AG09309 (cell line): ENCODE results near the gene MGAT4C.
A peak's percentile ranks its signal among the peaks of the same experiment; 100 is the strongest.
"Not testable (repeated sequence)": the region's sequence is repeated elsewhere in the genome, so short reads cannot be mapped to it uniquely, and the experiment has no call there.

Source experiments
- DNase-seq: peaks from one replicate; pipeline ENCODE4 v3.0.0-alpha.2; 2010; ENCODE audit warnings: low read depth
- H3K4me3 ChIP-seq: 2 replicates; pipeline ENCODE4 v1.5.1; 2011; ENCODE audit warnings: mild to moderate bottlenecking, low read depth, low read length, moderate library complexity; ENCODE audit not compliant: control insufficient read depth
- CTCF ChIP-seq: IDR thresholded peaks from 2 replicates; pipeline ENCODE4 v1.5.1; 2011; ENCODE audit warnings: mild to moderate bottlenecking, low read depth, low read length, inconsistent platforms; ENCODE audit not compliant: insufficient read depth, control insufficient read depth; ENCODE audit errors: missing control alignments

MGAT4C gene

GRCh38 chr12:86137936-86138335 is 118.3 kb downstream of the MGAT4C start:
- H3K4me3 ChIP-seq, result no peak overlapping the region
- DNase-seq, result peak; percentile 4
- no peak for TF ChIP-seq CTCF

- no peak overlapping the region for H3K4me3 ChIP-seq
- TF ChIP-seq CTCF, result no peak
- DNase-seq, result no peak
Observed at GRCh38 chr12:86134561-86134960, 121.6 kb downstream of the MGAT4C start.

- DNase-seq, H3K4me3 ChIP-seq: not testable (repeated sequence)
Observed at GRCh38 chr12:86126900-86127299, 129.3 kb downstream of the MGAT4C start.

- DNase-seq, result no peak
- H3K4me3 ChIP-seq, result no peak overlapping the region
- no peak for TF ChIP-seq CTCF
Observed at GRCh38 chr12:86122846-86123468, 133.2 kb downstream of the MGAT4C start.

GRCh38 chr12:86118161-86118560 is 138.0 kb downstream of the MGAT4C start:
- no peak for DNase-seq
- TF ChIP-seq CTCF, result no peak
- H3K4me3 ChIP-seq, result no peak overlapping the region

- TF ChIP-seq CTCF, result no peak
- no peak for DNase-seq
- no peak overlapping the region for H3K4me3 ChIP-seq
Observed at GRCh38 chr12:86117711-86118110, 138.5 kb downstream of the MGAT4C start.

GRCh38 chr12:86104087-86104486 is 152.1 kb downstream of the MGAT4C start:
- TF ChIP-seq CTCF, result no peak
- no peak overlapping the region for H3K4me3 ChIP-seq
- no peak for DNase-seq
